ENCODE measurements around the gene IFNAR1.

IFNAR1 gene

DNA sequence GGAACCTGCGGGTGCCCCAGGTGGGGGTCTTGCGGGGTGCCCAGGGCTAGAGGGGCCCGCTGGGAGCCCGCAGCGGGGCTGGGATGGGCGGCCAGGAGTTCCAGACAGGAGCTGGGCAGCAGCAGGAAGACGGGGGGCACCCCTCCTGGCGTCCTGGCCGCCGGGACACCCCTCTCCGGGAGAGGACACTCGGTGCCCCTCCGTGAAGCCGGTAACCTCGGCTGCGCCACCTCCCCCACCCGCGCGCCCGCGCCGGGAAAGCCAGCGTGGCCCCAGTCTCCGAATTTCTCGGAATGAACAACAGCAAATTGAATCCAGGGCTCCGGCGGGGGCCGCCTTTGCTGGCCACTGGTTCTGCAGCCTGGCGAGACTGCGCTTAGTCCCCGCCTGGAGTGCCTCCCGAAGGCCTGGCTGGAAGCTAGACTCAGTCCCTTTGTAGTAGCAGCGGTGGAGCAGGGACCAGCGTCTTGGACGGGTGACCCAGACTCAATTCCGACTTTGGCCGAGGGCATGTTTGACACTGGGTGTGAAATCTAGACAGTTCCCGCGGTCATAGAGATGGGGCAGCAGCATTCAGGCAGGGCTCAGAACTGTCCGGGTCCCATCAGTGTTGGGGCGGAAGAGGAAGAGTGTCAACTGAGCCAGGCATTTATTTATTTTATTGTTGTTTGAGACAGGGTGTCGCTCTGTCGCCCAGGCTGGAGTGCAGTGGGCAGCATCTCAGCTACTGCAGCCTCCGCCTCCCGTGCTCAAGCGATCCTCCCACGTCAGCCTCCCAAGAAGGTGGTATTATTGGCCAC lies 79.2 kb downstream of the IFNAR1 start:
- DNase-seq, result peak; percentile 59

DNA sequence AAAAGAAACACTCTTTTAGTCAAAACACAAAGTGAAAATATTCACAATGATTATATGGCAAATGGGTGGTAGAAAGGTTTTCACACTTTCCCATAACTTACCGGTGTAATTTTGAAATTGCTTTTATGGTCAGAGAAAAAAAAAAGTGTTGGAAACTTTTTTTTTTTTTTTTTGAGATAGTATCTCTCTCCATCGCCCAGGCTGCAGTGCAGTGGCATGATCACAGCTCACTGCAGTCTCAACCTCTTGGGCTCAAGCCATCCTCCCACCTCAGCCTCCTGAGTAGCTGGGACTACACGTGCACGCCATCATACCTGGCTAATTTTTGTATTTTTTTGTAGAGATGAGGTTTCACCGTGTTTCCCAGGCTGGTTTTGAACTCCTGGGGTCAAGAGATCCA lies 81.7 kb downstream of the IFNAR1 start:
- no peak for DNase-seq
